Left lung (tissue), 10 donors: ENCODE data around the gene RIMS1. TPM values are rescaled to one million over a fixed set of nuclear protein-coding genes. Genes with fewer than 3 reads are reported as not detected.

Experiments used
- ATAC-seq: fragments of 200-7000 bp; cut with Tn5 transposase; one replicate; pipeline ENCODE4 v1.9.1; 2020; ENCODE audit warnings: moderate library complexity
- DNase-seq, 4 donors: peaks; one replicate each; pipeline ENCODE4 v3.0.0-alpha.2; 2013 to 2020
- H3K27ac ChIP-seq, 2 donors: fragments of 200-600 bp; sonication (generic) in 1 of 2; one replicate each; pipeline versions ENCODE4 v1.5.0 to v1.8.0; 2020 to 2021
- H3K27me3 ChIP-seq, 2 donors: fragments of 200-600 bp; sonication (generic) in 1 of 2; one replicate each; pipeline versions ENCODE4 v1.5.0 to v1.8.0; 2020 to 2021
- H3K36me3 ChIP-seq, 2 donors: fragments of 200-600 bp; sonication (generic) in 1 of 2; one replicate each; pipeline versions ENCODE4 v1.5.0 to v1.8.0; 2020 to 2021
- H3K4me1 ChIP-seq, 2 donors: fragments of 200-600 bp; one replicate each; pipeline ENCODE4 v1.8.0; 2021
- H3K4me3 ChIP-seq, 2 donors: fragments of 200-600 bp; sonication (generic) in 1 of 2; one replicate each; pipeline versions ENCODE4 v1.5.0 to v1.8.0; 2020 to 2021; ENCODE audit warnings: mild to moderate bottlenecking in 1 of 2
- H3K9me3 ChIP-seq, 2 donors: fragments of 200-600 bp; sonication (generic) in 1 of 2; one replicate each; pipeline versions ENCODE4 v1.5.0 to v1.8.0; 2020 to 2021
- CTCF ChIP-seq, 2 donors: fragments of 200-600 bp; sonication (generic) in 1 of 2; IDR thresholded peaks; one replicate each; pipeline versions ENCODE4 v1.5.0 to v1.8.0; 2021; ENCODE audit warnings: antibody characterized with exemption in 2 of 2
- intact Hi-C, 2 donors: fragments of 100-400 bp; cut with DNase I; formaldehyde crosslinking; loops; one replicate each; pipeline versions ENCODE4 v1.11.2 to v1.14.2; 2022
- polyA plus RNA-seq, 6 donors: library from polyadenylated mRNA; unstranded; fragments of 120-200 nt; gene quantifications; one replicate each; pipeline ENCODE4 v1.2.1, GENCODE V29; 2013; ENCODE audit not compliant: insufficient read length in 6 of 6
- total RNA-seq, 2 donors: library from RNA; stranded (reverse); fragmentation: NEBNext Ultra II Directional; extraction: Animal tissue kit (Norgen Biotek cat#: 25700); gene quantifications; one replicate each; pipeline ENCODE4 v1.2.1, GENCODE V29; 2021
- donor health status: DM: no; HTN: yes; CAD: no.
- donor health status: DM: no; HTN: no; CAD: no.

RIMS1 gene
- total and polyA plus RNA-seq, 8 donors = 0.50 to 2.0 (median 0.77) TPM

GRCh38 chr6:72035486-72035885, 149.1 kb downstream of the RIMS1 start:
- intact Hi-C loops = no loop called here
- H3K4me3 ChIP-seq = no peak overlapping the region
- TF ChIP-seq CTCF (IDR thresholded peaks at IDR 0.05) = no peak
- peak in 1 of 4 donors; percentile 26 for DNase-seq
- no peaks in the 10 kb centered on the region for H3K9me3 ChIP-seq
- H3K36me3 ChIP-seq = no peaks in the 10 kb centered on the region
- H3K4me1 ChIP-seq = no peaks in the 10 kb centered on the region
- no peaks in the 10 kb centered on the region for H3K27me3 ChIP-seq
- peak; percentile 84 for ATAC-seq
- peak overlapping the region; percentile 23 to 40 for H3K27ac ChIP-seq

- H3K36me3 ChIP-seq = no peaks in the 10 kb centered on the region
Measured at GRCh38 chr6:72035966-72036365, 149.6 kb downstream of the RIMS1 start.

GRCh38 chr6:72037006-72037405, 150.7 kb downstream of the RIMS1 start:
- intact Hi-C loops = no loop called here
- DNase-seq (no peak), ATAC-seq (no peak)
- H3K27me3 ChIP-seq = no peaks in the 10 kb centered on the region
- no peak overlapping the region for H3K4me3 ChIP-seq
- H3K36me3 ChIP-seq = no peaks in the 10 kb centered on the region
- H3K27ac ChIP-seq = no peak overlapping the region
- H3K4me1 ChIP-seq = no peaks in the 10 kb centered on the region
- H3K9me3 ChIP-seq = no peaks in the 10 kb centered on the region
- TF ChIP-seq CTCF (IDR thresholded peaks at IDR 0.05) = no peak

More at GRCh38 chr6:72035966-72036365, 149.6 kb downstream of the RIMS1 start:
- Histone ChIP-seq H3K4me1 (no peaks in the 10 kb centered on the region), H3K27me3 (no peaks in the 10 kb centered on the region), H3K9me3 (no peaks in the 10 kb centered on the region), H3K4me3 (no peak overlapping the region), H3K27ac (peak overlapping the region; percentile 23 to 40)
- DNase-seq (no peak), ATAC-seq (peak; percentile 54)
- TF ChIP-seq CTCF (IDR thresholded peaks at IDR 0.05) = no peak
- intact Hi-C loops = no loop called here

- ATAC-seq = no peak
- no peak overlapping the region for H3K4me3 ChIP-seq
- H3K36me3 ChIP-seq = no peaks in the 10 kb centered on the region
Measured at GRCh38 chr6:72040111-72040510, 153.8 kb downstream of the RIMS1 start.

GRCh38 chr6:72042088-72042487, 155.7 kb downstream of the RIMS1 start:
- no peak overlapping the region for H3K4me3 ChIP-seq
- no peak overlapping the region for H3K27ac ChIP-seq
- H3K36me3 ChIP-seq = no peaks in the 10 kb centered on the region
- TF ChIP-seq CTCF (IDR thresholded peaks at IDR 0.05) = no peak
- peak; percentile 78 for ATAC-seq
- no peaks in the 10 kb centered on the region for H3K27me3 ChIP-seq
- H3K9me3 ChIP-seq = no peaks in the 10 kb centered on the region
- H3K4me1 ChIP-seq = no peaks in the 10 kb centered on the region
- intact Hi-C loops = no loop called here
- DNase-seq = peak in 1 of 4 donors; percentile 31

More at GRCh38 chr6:72040111-72040510, 153.8 kb downstream of the RIMS1 start:
- no peak overlapping the region for H3K27ac ChIP-seq
- intact Hi-C loops = no loop called here
- H3K27me3 ChIP-seq = no peaks in the 10 kb centered on the region
- no peaks in the 10 kb centered on the region for H3K9me3 ChIP-seq
- H3K4me1 ChIP-seq = no peaks in the 10 kb centered on the region
- TF ChIP-seq CTCF (IDR thresholded peaks at IDR 0.05) = no peak
- peak in 1 of 4 donors; percentile 19 for DNase-seq
